ENCODE measurements around the gene SLC22A5.
A peak's percentile ranks its signal among the peaks of the same experiment; 100 is the strongest.

SLC22A5 gene

GRCh38 chr5:132369474-132370180 lies at the start of gene SLC22A5:
Gene SLC22A5 (plus strand): TSS chr5:132369710. CDS start chr5:132369973, 263 bp downstream.
- DNase-seq, result peak; percentile 59 to 64

GRCh38 chr5:132319975-132320374 lies 49.5 kb upstream of the SLC22A5 start:
- no peak for DNase-seq

GRCh38 chr5:132321109-132321721 lies 48.3 kb upstream of the SLC22A5 start:
- no peak for DNase-seq

- no peak for DNase-seq
Measured at GRCh38 chr5:132322266-132322665, 47.2 kb upstream of the SLC22A5 start.

- no peak for DNase-seq
Measured at GRCh38 chr5:132323202-132323601, 46.3 kb upstream of the SLC22A5 start.

- DNase-seq, result no peak
Measured at GRCh38 chr5:132325691-132326090, 43.8 kb upstream of the SLC22A5 start.

GRCh38 chr5:132327252-132327955 lies 42.1 kb upstream of the SLC22A5 start:
- no peak for DNase-seq

- DNase-seq, result no peak
Measured at GRCh38 chr5:132334812-132335211, 34.7 kb upstream of the SLC22A5 start.

- no peak for DNase-seq
Measured at GRCh38 chr5:132335402-132335801, 34.1 kb upstream of the SLC22A5 start.

- no peak for DNase-seq
Measured at GRCh38 chr5:132339502-132339901, 30.0 kb upstream of the SLC22A5 start.

GRCh38 chr5:132342291-132343180 lies 27.0 kb upstream of the SLC22A5 start:
- no peak for DNase-seq

GRCh38 chr5:132344775-132345514 lies 24.6 kb upstream of the SLC22A5 start:
- DNase-seq, result no peak

- no peak for DNase-seq
Measured at GRCh38 chr5:132353486-132353995, 16.0 kb upstream of the SLC22A5 start.

GRCh38 chr5:132354381-132355139 lies 14.9 kb upstream of the SLC22A5 start:
- DNase-seq, result no peak

GRCh38 chr5:132355140-132355765 lies 14.3 kb upstream of the SLC22A5 start:
- no peak for DNase-seq

- no peak for DNase-seq
Measured at GRCh38 chr5:132358775-132359174, 10.7 kb upstream of the SLC22A5 start.

- DNase-seq, result no peak
Measured at GRCh38 chr5:132362086-132362485, 7.4 kb upstream of the SLC22A5 start.

- DNase-seq, result no peak
Measured at GRCh38 chr5:132363431-132364112, 5.9 kb upstream of the SLC22A5 start.

- no peak for DNase-seq
Measured at GRCh38 chr5:132364319-132364718, 5.2 kb upstream of the SLC22A5 start.

- no peak for DNase-seq
Measured at GRCh38 chr5:132365213-132365612, 4.3 kb upstream of the SLC22A5 start.

All from activated CD4-positive, alpha-beta T cell treated with anti-CD3 and anti-CD28 coated beads, Interleukin-2, amount 50 U/mL, for 4 hours (primary cell).